K562 (cell line): ENCODE results near the gene PLEKHG1. TPM values are rescaled to one million over a fixed set of nuclear protein-coding genes. Genes with fewer than 3 reads are reported as not detected.

ENCODE experiments used
- ATF2 ChIP-seq: sonication (generic); formaldehyde crosslinking; IDR thresholded peaks from 2 replicates; pipeline ENCODE4 v1.8.1; 2022; ENCODE audit warnings: missing genetic modification reagents
- CREB3L1 ChIP-seq: fragments of 450-650 bp; IDR thresholded peaks from 2 replicates; pipeline ENCODE4 v1.6.1; 2014; ENCODE audit warnings: low read depth, mild to moderate bottlenecking, moderate library complexity, borderline replicate concordance
- ETV1 ChIP-seq: fragments of 450-650 bp; conservative IDR thresholded peaks from 2 replicates; pipeline ENCODE4 v1.6.1; 2016; ENCODE audit warnings: missing genetic modification characterization, control low read depth, low read depth, missing compliant biosample characterization
- FOXM1 ChIP-seq, 2 experiments: fragments of 450-650 bp in 1 of 2; sonication (generic) in 1 of 2; formaldehyde crosslinking in 1 of 2; IDR thresholded peaks; 2 replicates each; pipeline versions ENCODE4 v1.6.1 to v1.9.0; 2017 to 2022; ENCODE audit warnings: low read depth in 2 of 2, mild to moderate bottlenecking in 2 of 2, missing genetic modification reagents in 1 of 2, moderate library complexity in 1 of 2
- HNRNPLL ChIP-seq: fragments of 200-400 bp; formaldehyde crosslinking; IDR thresholded peaks from 2 replicates; pipeline ENCODE4 v1.6.1; 2017; ENCODE audit warnings: low read length, low read depth, mild to moderate bottlenecking; ENCODE audit not compliant: poor library complexity, severe bottlenecking
- MAFG ChIP-seq: fragments of 450-650 bp; conservative IDR thresholded peaks from 2 replicates; pipeline ENCODE4 v1.6.1; 2016; ENCODE audit warnings: missing genetic modification characterization, missing compliant biosample characterization
- NELFE ChIP-seq: IDR thresholded peaks from 2 replicates; pipeline ENCODE4 v1.6.1; 2011; ENCODE audit warnings: mild to moderate bottlenecking; ENCODE audit not compliant: insufficient read depth, insufficient read length
- POLR2AphosphoS2 ChIP-seq: IDR thresholded peaks from 2 replicates; pipeline ENCODE4 v1.6.1; 2012; ENCODE audit warnings: low read length, improper control_type of control experiment
- SMC3 ChIP-seq: conservative IDR thresholded peaks from 2 replicates; pipeline ENCODE4 v1.6.1; 2011; ENCODE audit warnings: low read depth, low read length, improper control_type of control experiment; ENCODE audit not compliant: insufficient read depth
- SNRNP70 ChIP-seq: fragments of 200-400 bp; formaldehyde crosslinking; optimal IDR thresholded peaks from 2 replicates; pipeline ENCODE3; 2017; ENCODE audit warnings: low read depth, low read length
- STAT5B ChIP-seq: fragments of 250-450 bp; sonication (Bioruptor Pico); IDR thresholded peaks from 2 replicates; pipeline ENCODE4 v1.8.0; 2021; ENCODE audit warnings: mild to moderate bottlenecking, inconsistent platforms
- TAF15 ChIP-seq: fragments of 200-400 bp; formaldehyde crosslinking; IDR thresholded peaks from 2 replicates; pipeline ENCODE4 v1.6.1; 2017; ENCODE audit warnings: mild to moderate bottlenecking, low read depth, low read length, moderate library complexity
- TCFL5 ChIP-seq: fragments of 250-450 bp; sonication (Bioruptor Pico); conservative IDR thresholded peaks from 2 replicates; pipeline ENCODE4 v1.6.1; 2021; ENCODE audit warnings: mild to moderate bottlenecking, moderate library complexity, matching md5 sums
- ZNF12 ChIP-seq: sonication (generic); formaldehyde crosslinking; IDR thresholded peaks from 2 replicates; pipeline ENCODE4 v1.4.0; 2020; ENCODE audit warnings: mild to moderate bottlenecking, missing genetic modification reagents
- ZNF41 ChIP-seq: fragments of 250-450 bp; sonication (Bioruptor Pico); conservative IDR thresholded peaks from 2 replicates; pipeline ENCODE4 v1.4.0; 2020; ENCODE audit warnings: mild to moderate bottlenecking
- polyA plus RNA-seq, 8 experiments: library from polyadenylated mRNA; depleted of rRNA in 4 of 8; stranded (reverse) in 5 of 8; unstranded in 3 of 8; fragments of >200 nt; fragmentation: Nextera tagmentation in 2 of 8; fragmentation: Illumina TruSeq in 1 of 8; extraction: Ambion mirVana in 2 of 8; extraction: Trizol in 1 of 8; gene quantifications; 2 replicates each; pipeline versions ENCODE4 v1.2.1 to v1.2.3, GENCODE V29; 2011 to 2014; ENCODE audit warnings: inconsistent platforms in 1 of 8, missing spikeins in 1 of 8
- total RNA-seq, 7 experiments: library from RNA; depleted of rRNA in 6 of 7; stranded (reverse); fragments of >200 nt in 6 of 7; fragmentation: Illumina TruSeq in 2 of 7; extraction: Trizol in 2 of 7; gene quantifications; 2 replicates each; pipeline versions ENCODE4 v1.2.1 to v1.2.3, GENCODE V29; 2011 to 2021; ENCODE audit warnings: low replicate concordance in 1 of 7

The PLEKHG1 gene
- total and polyA plus RNA-seq, 9 of the 15 experiments (the other 6 are each of a cell fraction or from before 2014, with no cell fraction given): 0.03 to 0.16 (median 0.03) TPM; not detected in 6

- TF ChIP-seq NELFE (no peak), MAFG (tag) (peak; percentile 77), ZNF12 (CRISPR knock-in tag) (no peak), HNRNPLL (no peak), ATF2 (CRISPR knock-in tag) (no peak), POLR2AphosphoS2 (no peak), TCFL5 (CRISPR knock-in tag) (no peak), TAF15 (no peak), CREB3L1 (no peak), ZNF41 (CRISPR knock-in tag) (no peak), FOXM1 (IDR thresholded peaks at IDR 0.05; ENCODE audit: low read depth) (peak; percentile 81), FOXM1 (CRISPR knock-in tag; IDR thresholded peaks at IDR 0.05; ENCODE audit: low read depth) (no peak), SMC3 (no peak), SNRNP70 (no peak), ETV1 (tag) (peak; percentile 63), STAT5B (CRISPR knock-in tag) (no peak)
Measured at GRCh38 chr6:150560004-150560883, 39.4 kb upstream of the PLEKHG1 start (continued).
